ENCODE data around the gene SART3.

SART3 gene

GRCh38 chr12:108584456-108585065 lies 23.6 kb upstream of the SART3 start:
- no peaks in the 10 kb centered on the region for H3K4me1 ChIP-seq (ENCODE audit: control insufficient read depth in 1 of 2, insufficient read depth in 1 of 2, low read depth in 1 of 2, low read length in 1 of 2)
- H3K27me3 ChIP-seq: no peaks in the 10 kb centered on the region
- no peak overlapping the region for H3K27ac ChIP-seq
- no peak overlapping the region for H3K4me3 ChIP-seq (ENCODE audit: low read depth in 1 of 2, low read length in 1 of 2)
- no peaks in the 10 kb centered on the region for H3K9me3 ChIP-seq
- TF ChIP-seq CTCF (IDR thresholded peaks at IDR 0.05): no peak
- H3K36me3 ChIP-seq: no peaks in the 10 kb centered on the region

- no peaks in the 10 kb centered on the region for H3K27me3 ChIP-seq
- no peak for TF ChIP-seq CTCF (IDR thresholded peaks at IDR 0.05)
Observed at GRCh38 chr12:108583991-108584390, 23.0 kb upstream of the SART3 start.

GRCh38 chr12:108582978-108583770 lies 22.2 kb upstream of the SART3 start:
- Histone ChIP-seq H3K36me3 (no peaks in the 10 kb centered on the region), H3K4me3 (ENCODE audit: low read depth in 1 of 2, low read length in 1 of 2) (no peak overlapping the region), H3K4me1 (ENCODE audit: control insufficient read depth in 1 of 2, insufficient read depth in 1 of 2, low read depth in 1 of 2, low read length in 1 of 2) (no peaks in the 10 kb centered on the region), H3K9me3 (no peaks in the 10 kb centered on the region), H3K27ac (no peak overlapping the region), H3K27me3 (no peaks in the 10 kb centered on the region)
- TF ChIP-seq CTCF (IDR thresholded peaks at IDR 0.05): no peak

More at GRCh38 chr12:108583991-108584390, 23.0 kb upstream of the SART3 start:
- no peak overlapping the region for H3K27ac ChIP-seq
- no peaks in the 10 kb centered on the region for H3K9me3 ChIP-seq
- H3K4me3 ChIP-seq (ENCODE audit: low read depth in 1 of 2, low read length in 1 of 2): no peak overlapping the region
- H3K4me1 ChIP-seq (ENCODE audit: control insufficient read depth in 1 of 2, insufficient read depth in 1 of 2, low read depth in 1 of 2, low read length in 1 of 2): no peaks in the 10 kb centered on the region
- no peaks in the 10 kb centered on the region for H3K36me3 ChIP-seq

GRCh38 chr12:108582509-108582908 lies 21.5 kb upstream of the SART3 start:
- no peak for TF ChIP-seq CTCF (IDR thresholded peaks at IDR 0.05)
- no peaks in the 10 kb centered on the region for H3K27me3 ChIP-seq
- no peak overlapping the region for H3K27ac ChIP-seq
- no peaks in the 10 kb centered on the region for H3K36me3 ChIP-seq
- H3K4me3 ChIP-seq (ENCODE audit: low read depth in 1 of 2, low read length in 1 of 2): no peak overlapping the region
- no peaks in the 10 kb centered on the region for H3K4me1 ChIP-seq (ENCODE audit: control insufficient read depth in 1 of 2, insufficient read depth in 1 of 2, low read depth in 1 of 2, low read length in 1 of 2)
- H3K9me3 ChIP-seq: no peaks in the 10 kb centered on the region

- Histone ChIP-seq H3K4me3 (ENCODE audit: low read depth in 1 of 2, low read length in 1 of 2) (no peak overlapping the region), H3K27ac (no peak overlapping the region), H3K36me3 (no peaks in the 10 kb centered on the region), H3K4me1 (ENCODE audit: control insufficient read depth in 1 of 2, insufficient read depth in 1 of 2, low read depth in 1 of 2, low read length in 1 of 2) (no peaks in the 10 kb centered on the region), H3K27me3 (no peaks in the 10 kb centered on the region), H3K9me3 (no peaks in the 10 kb centered on the region)
- no peak for TF ChIP-seq CTCF (IDR thresholded peaks at IDR 0.05)
Observed at GRCh38 chr12:108581311-108582227, 20.6 kb upstream of the SART3 start.
